ENCODE measurements around the gene LETMD1. TPM values are rescaled to one million over a fixed set of nuclear protein-coding genes. Genes with fewer than 3 reads are reported as not detected.

Gene LETMD1
- total and polyA plus RNA-seq, 2 donors (not counting 3 experiments of a cell fraction or from before 2014, with no cell fraction given): 38.9 to 47.7 TPM

GRCh38 chr12:51056242-51056641, 8.1 kb downstream of the LETMD1 start:
- no peak overlapping the region for H2AFZ ChIP-seq (ENCODE audit: low read depth, low read length)
- no peak overlapping the region for H3K27ac ChIP-seq (ENCODE audit: insufficient read depth, low read depth, low read length)
- H3K9ac ChIP-seq (replicated peaks; ENCODE audit: extremely low read depth, insufficient read depth, low read length): no peak overlapping the region
- TF ChIP-seq POLR2A (IDR thresholded peaks at IDR 0.05; ENCODE audit: low read depth, low read length) (no peak), MYC (IDR thresholded peaks at IDR 0.05; ENCODE audit: low read depth, low read length) (no peak), CTCF (IDR thresholded peaks at IDR 0.05; ENCODE audit: extremely low read depth in 1 of 2, insufficient read depth in 1 of 2, low read depth in 1 of 2, low read length in 2 of 2) (no peak), GATA2 (IDR thresholded peaks at IDR 0.05; ENCODE audit: insufficient read depth, insufficient read length, low read depth, low read length) (no peak), EZH2 (IDR thresholded peaks at IDR 0.05; ENCODE audit: borderline replicate concordance, low read depth, low read length, severe bottlenecking) (no peak), FOS (IDR thresholded peaks at IDR 0.05; ENCODE audit: borderline replicate concordance, insufficient read depth, low read length) (no peak), POLR2AphosphoS5 (IDR thresholded peaks at IDR 0.05; ENCODE audit: insufficient read depth, low read depth, low read length) (no peak)
- H3K79me2 ChIP-seq (ENCODE audit: control insufficient read depth, insufficient read depth, low read length): no peaks in the 10 kb centered on the region
- CTCF ChIA-PET: interaction anchor here (1.1 kb wide), 2 partner anchors 13 to 285 kb away, joined by 3 read pairs; no protein-coding TSS in a partner anchor
- H3K4me2 ChIP-seq (ENCODE audit: insufficient read depth, low read length): no peak overlapping the region
- no peaks in the 10 kb centered on the region for H3K27me3 ChIP-seq (ENCODE audit: control insufficient read depth in 2 of 2, insufficient read depth in 2 of 2, low read length in 2 of 2)
- FAIRE-seq (no peak), DNase-seq (ENCODE audit: low read depth, low spot score) (no peak)
- intact Hi-C loops (cut with micrococcal nuclease): no loop called here
- no TSS peak for BruUV-seq (replicated peaks)
- H3K4me1 ChIP-seq (ENCODE audit: control insufficient read depth, extremely low read depth, insufficient read depth, low read length): no peaks in the 10 kb centered on the region
- H3K4me3 ChIP-seq (replicated peaks in 1 of 3; ENCODE audit: insufficient read depth in 1 of 3, low read depth in 1 of 3, low read length in 3 of 3): no peak overlapping the region
- H3K9me3 ChIP-seq (replicated peaks; ENCODE audit: control insufficient read depth, insufficient read depth, low read length): no peaks in the 10 kb centered on the region
- dilution Hi-C loops (cut with MboI; ENCODE audit: extremely low pct_ligation_motif_present, low sequenced_read_pairs): no loop called here
- H4K20me1 ChIP-seq (replicated peaks; ENCODE audit: control insufficient read depth, extremely low read depth, insufficient read depth, low read length): no peaks in the 10 kb centered on the region
- no peaks in the 10 kb centered on the region for H3K9me1 ChIP-seq (replicated peaks; ENCODE audit: control insufficient read depth, extremely low read depth, insufficient read depth, low read length)
- peaks cover 16 to 25% of the 10 kb centered on the region in 2 experiments for H3K36me3 ChIP-seq (ENCODE audit: control insufficient read depth in 2 of 2, extremely low read depth in 1 of 2, insufficient read depth in 2 of 2, low read length in 2 of 2)
- POLR2A ChIA-PET: no interaction called here

Data from endothelial cell of umbilical vein (primary cell).